HCT116 (cell line): ENCODE measurements around the gene CSF1R. TPM values are rescaled to one million over a fixed set of nuclear protein-coding genes. Genes with fewer than 3 reads are reported as not detected.

Experiments used
- ATAC-seq: fragments of 200-7000 bp; cut with Tn5 transposase; 2 replicates; pipeline ENCODE4 v1.9.1; 2020; ENCODE audit warnings: mild to moderate bottlenecking, moderate library complexity
- BruUV-seq: library from RNA; stranded (reverse); fragments of 400-500 nt; replicated peaks from 2 replicates; lab custom pipeline; 2021; lab: Mats Ljungman, UMichigan
- CTCF ChIA-PET: fragments of 300-600 bp; sonication (Branson Sonifier 250); formaldehyde crosslinking; loops from one replicate; lab custom pipeline; 2021; ENCODE audit warnings: antibody characterized with exemption; lab: Charles Lee
- POLR2A ChIA-PET: fragments of 300-600, 350-600 bp; sonication (Branson Sonifier 250); formaldehyde crosslinking; loops from one replicate; lab custom pipeline; 2021; ENCODE audit warnings: antibody characterized with exemption; lab: Charles Lee
- RAD21 ChIA-PET, 2 experiments: fragments of 300-600 bp; sonication (Branson Sonifier 250); formaldehyde crosslinking; loops; one replicate each; lab custom pipeline; 2023; ENCODE audit warnings: low total read pairs in 2 of 2; ENCODE audit not compliant: uncharacterized antibody in 2 of 2, unreplicated experiment in 2 of 2, low non-redundant PET in 1 of 2; lab: Charles Lee
- DNase-seq: peaks from one replicate; pipeline ENCODE4 v3.0.0-alpha.2; 2010; ENCODE audit warnings: low read depth, low spot score
- H2AFZ ChIP-seq: fragments of 200-600 bp; shearing (Covaris generic), sonication (generic); 2 replicates; pipeline ENCODE4 v1.6.1; 2017; ENCODE audit warnings: low read depth, mixed run types, mixed read lengths, antibody characterized with exemption, low read length; ENCODE audit not compliant: poor library complexity, severe bottlenecking
- H3K27ac ChIP-seq: 2 replicates; pipeline ENCODE4 v1.5.1; 2012; ENCODE audit warnings: low read depth, low read length
- H3K27me3 ChIP-seq: fragments of 200-600 bp; sonication (generic); 2 replicates; pipeline ENCODE4 v1.6.1; 2016; ENCODE audit warnings: mixed run types, low read length, mixed read lengths; ENCODE audit not compliant: insufficient read depth
- H3K36me3 ChIP-seq, 2 experiments: fragments of 200-500 bp in 1 of 2; fragments of 200-600 bp in 1 of 2; sonication (Bioruptor generic) in 1 of 2; sonication (generic) in 1 of 2; 2 replicates each; pipeline versions ENCODE4 v1.5.1 to v1.6.1; 2014 to 2016; ENCODE audit warnings: low read length in 2 of 2, inconsistent platforms in 1 of 2, mixed read lengths in 1 of 2, mixed run types in 1 of 2; ENCODE audit not compliant: insufficient read depth in 2 of 2, control insufficient read depth in 1 of 2
- H3K4me1 ChIP-seq, 2 experiments: fragments of 200-600 bp in 1 of 2; sonication (generic) in 1 of 2; 2 replicates each; pipeline versions ENCODE4 v1.5.1 to v1.6.1; 2012 to 2017; ENCODE audit warnings: low read length in 2 of 2, inconsistent platforms in 1 of 2, mild to moderate bottlenecking in 1 of 2, mixed read lengths in 1 of 2, mixed run types in 1 of 2, moderate library complexity in 1 of 2; ENCODE audit not compliant: insufficient read depth in 2 of 2, control insufficient read depth in 1 of 2
- H3K4me2 ChIP-seq: fragments of 200-600 bp; sonication (generic); 2 replicates; pipeline ENCODE4 v1.6.1; 2017; ENCODE audit warnings: mixed run types, low read length, mixed read lengths
- H3K4me3 ChIP-seq, 2 experiments: fragments of 200-600 bp in 1 of 2; sonication (generic) in 1 of 2; replicated peaks in 1 of 2; 2 replicates each; pipeline ENCODE4 v1.5.1; 2011 to 2016; ENCODE audit warnings: low read length in 2 of 2, control low read depth in 1 of 2, low read depth in 1 of 2, mild to moderate bottlenecking in 1 of 2, mixed read lengths in 1 of 2, mixed run types in 1 of 2
- H3K79me2 ChIP-seq: fragments of 200-600 bp; sonication (generic); 2 replicates; pipeline ENCODE4 v1.6.1; 2017; ENCODE audit warnings: mild to moderate bottlenecking, mixed run types, low read length, moderate library complexity, mixed read lengths; ENCODE audit not compliant: insufficient read depth
- H3K9ac ChIP-seq: fragments of 200-600 bp; sonication (generic); 2 replicates; pipeline ENCODE4 v1.6.1; 2016; ENCODE audit warnings: low read length, mixed read lengths
- H3K9me2 ChIP-seq: fragments of 200-600 bp; sonication (generic), shearing (Covaris generic); 2 replicates; pipeline ENCODE4 v1.6.1; 2017; ENCODE audit warnings: mixed run types, mild to moderate bottlenecking, moderate library complexity; ENCODE audit not compliant: insufficient read depth
- H3K9me3 ChIP-seq, 2 experiments: fragments of 200-500 bp in 1 of 2; fragments of 200-600 bp in 1 of 2; sonication (Bioruptor generic) in 1 of 2; sonication (generic) in 1 of 2; 2 replicates each; pipeline ENCODE4 v1.6.1; 2014 to 2017; ENCODE audit warnings: low read length in 2 of 2, mixed read lengths in 2 of 2, inconsistent platforms in 1 of 2, low read depth in 1 of 2, mild to moderate bottlenecking in 1 of 2, mixed run types in 1 of 2, moderate library complexity in 1 of 2; ENCODE audit not compliant: control insufficient read depth in 1 of 2, insufficient read depth in 1 of 2
- H4K20me1 ChIP-seq: fragments of 200-600 bp; sonication (generic), shearing (Covaris generic); 2 replicates; pipeline ENCODE4 v1.6.1; 2017; ENCODE audit warnings: mixed run types, mild to moderate bottlenecking, moderate library complexity; ENCODE audit not compliant: insufficient read depth
- CBX3 ChIP-seq: IDR thresholded peaks from 2 replicates; pipeline ENCODE4 v1.6.1; 2012; ENCODE audit warnings: low read depth
- CEBPB ChIP-seq: IDR thresholded peaks from 2 replicates; pipeline ENCODE4 v1.6.1; 2012; ENCODE audit warnings: low read depth
- EGR1 ChIP-seq: IDR thresholded peaks from 2 replicates; pipeline ENCODE4 v1.6.1; 2012; ENCODE audit warnings: low read depth
- ELF1 ChIP-seq: IDR thresholded peaks from 2 replicates; pipeline ENCODE4 v1.6.1; 2012; ENCODE audit warnings: low read depth, borderline replicate concordance
- EZH2 ChIP-seq: fragments of 200-600 bp; sonication (generic); IDR thresholded peaks from 2 replicates; pipeline ENCODE4 v1.6.1; 2017; ENCODE audit warnings: antibody characterized with exemption, mixed run types
- EZH2phosphoT487 ChIP-seq: fragments of 200-600 bp; IDR thresholded peaks from 2 replicates; pipeline ENCODE4 v1.6.1; 2018; ENCODE audit warnings: antibody characterized with exemption, borderline replicate concordance
- FOSL1 ChIP-seq: IDR thresholded peaks from 2 replicates; pipeline ENCODE4 v1.6.1; 2012; ENCODE audit warnings: low read depth
- JUND ChIP-seq: IDR thresholded peaks from 2 replicates; pipeline ENCODE4 v1.6.1; 2012
- MAX ChIP-seq: IDR thresholded peaks from 2 replicates; pipeline ENCODE4 v1.6.1; 2012
- POLR2A ChIP-seq: IDR thresholded peaks from 2 replicates; pipeline ENCODE4 v1.7.0; 2011; ENCODE audit warnings: borderline replicate concordance; ENCODE audit not compliant: insufficient read depth, insufficient read length; ENCODE audit errors: extremely low read depth
- POLR2AphosphoS5 ChIP-seq: IDR thresholded peaks from 2 replicates; pipeline ENCODE4 v1.6.1; 2011; ENCODE audit warnings: mild to moderate bottlenecking, low read depth, low read length, moderate library complexity
- RAD21 ChIP-seq: IDR thresholded peaks from 2 replicates; pipeline ENCODE4 v1.6.1; 2012; ENCODE audit warnings: low read depth, mild to moderate bottlenecking
- SIN3A ChIP-seq: IDR thresholded peaks from 2 replicates; pipeline ENCODE4 v1.6.1; 2012; ENCODE audit warnings: low read depth
- SP1 ChIP-seq: IDR thresholded peaks from 2 replicates; pipeline ENCODE4 v1.6.1; 2012; ENCODE audit warnings: low read depth
- SRF ChIP-seq: IDR thresholded peaks from 2 replicates; pipeline ENCODE4 v1.6.1; 2012; ENCODE audit warnings: low read depth
- YY1 ChIP-seq: IDR thresholded peaks from 2 replicates; pipeline ENCODE4 v1.6.1; 2011; ENCODE audit warnings: low read length, low read depth, moderate library complexity, mild to moderate bottlenecking; ENCODE audit not compliant: insufficient replicate concordance; ENCODE audit errors: extremely low read depth
- ZBTB33 ChIP-seq: IDR thresholded peaks from 2 replicates; pipeline ENCODE4 v1.6.1; 2011; ENCODE audit warnings: mild to moderate bottlenecking, low read length, moderate library complexity; ENCODE audit not compliant: insufficient replicate concordance; ENCODE audit errors: extremely low read depth
- ZFX ChIP-seq: fragments of 450-650 bp; IDR thresholded peaks from 2 replicates; pipeline ENCODE4 v1.6.1; 2017
- intact Hi-C: fragments of 100-400 bp; cut with micrococcal nuclease; formaldehyde crosslinking; loops from 2 replicates; pipeline ENCODE4 v1.10.0; 2022
- total RNA-seq: library from RNA; stranded (reverse); gene quantifications from one replicate; pipeline ENCODE4 v1.2.1, GENCODE V29; 2021; ENCODE audit not compliant: unreplicated experiment
- TF ChIP-seq, protein P1 (sequence below): IDR thresholded peaks from 2 replicates; pipeline ENCODE4 v1.6.1; 2012; ENCODE audit warnings: low read depth
- TF ChIP-seq, protein P2 (sequence below), 3 experiments: fragments of 200-600 bp in 1 of 3; sonication (generic) in 1 of 3; IDR thresholded peaks in 2 of 3; conservative IDR thresholded peaks in 1 of 3; 2 replicates each; pipeline ENCODE4 v1.5.1; 2012 to 2017; ENCODE audit warnings: low read depth in 2 of 3, low read length in 2 of 3, antibody characterized with exemption in 1 of 3, borderline replicate concordance in 1 of 3, control low read depth in 1 of 3, mild to moderate bottlenecking in 1 of 3, mixed read lengths in 1 of 3, mixed run types in 1 of 3, moderate library complexity in 1 of 3; ENCODE audit not compliant: insufficient read depth in 1 of 3

The CSF1R gene
- total RNA-seq, 1 experiment from 2014 or later, result 0.17 TPM

DNA sequence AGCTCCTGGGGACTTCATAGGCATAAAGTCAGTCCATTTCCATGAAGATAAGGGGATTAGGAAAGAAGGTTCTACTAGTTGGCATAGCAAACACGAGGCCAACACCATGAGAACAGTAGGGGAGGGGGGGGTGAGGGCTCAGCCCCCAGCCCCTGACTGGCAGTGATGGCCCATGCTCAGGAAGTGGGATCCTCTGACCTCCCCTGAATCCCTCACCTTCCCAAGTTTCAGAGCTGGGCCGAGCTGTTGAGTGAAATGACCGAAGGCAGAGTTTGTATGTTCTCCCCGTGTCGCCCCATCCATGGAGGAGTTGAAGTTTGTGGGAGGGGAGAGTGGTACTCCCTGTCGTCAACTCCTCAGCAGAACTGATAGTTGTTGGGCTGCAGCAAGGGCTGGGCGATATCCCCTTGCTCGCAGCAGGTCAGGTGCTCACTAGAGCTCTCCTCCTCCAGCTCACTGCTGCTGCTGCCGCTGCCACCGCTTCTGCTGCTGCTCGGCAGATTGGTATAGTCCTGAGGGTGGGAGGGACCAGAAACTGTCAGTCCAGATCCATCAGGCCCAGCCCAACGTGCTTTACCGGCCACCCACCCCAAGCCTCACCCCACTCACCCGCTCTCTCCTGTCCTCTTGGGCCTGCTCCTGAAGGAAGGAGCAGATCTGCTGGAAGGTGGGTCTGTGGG is 32.5 kb downstream of the CSF1R start:
- peaks cover 26 to 32% of the 10 kb centered on the region in 2 experiments; a peak in 3 of 4 replicates for H3K36me3 ChIP-seq

More for the DNA sequence above, 32.5 kb downstream of the CSF1R start:
- H2AFZ ChIP-seq, result no peak overlapping the region
- no peak for TF ChIP-seq EZH2phosphoT487
- TF ChIP-seq, protein P1, sequence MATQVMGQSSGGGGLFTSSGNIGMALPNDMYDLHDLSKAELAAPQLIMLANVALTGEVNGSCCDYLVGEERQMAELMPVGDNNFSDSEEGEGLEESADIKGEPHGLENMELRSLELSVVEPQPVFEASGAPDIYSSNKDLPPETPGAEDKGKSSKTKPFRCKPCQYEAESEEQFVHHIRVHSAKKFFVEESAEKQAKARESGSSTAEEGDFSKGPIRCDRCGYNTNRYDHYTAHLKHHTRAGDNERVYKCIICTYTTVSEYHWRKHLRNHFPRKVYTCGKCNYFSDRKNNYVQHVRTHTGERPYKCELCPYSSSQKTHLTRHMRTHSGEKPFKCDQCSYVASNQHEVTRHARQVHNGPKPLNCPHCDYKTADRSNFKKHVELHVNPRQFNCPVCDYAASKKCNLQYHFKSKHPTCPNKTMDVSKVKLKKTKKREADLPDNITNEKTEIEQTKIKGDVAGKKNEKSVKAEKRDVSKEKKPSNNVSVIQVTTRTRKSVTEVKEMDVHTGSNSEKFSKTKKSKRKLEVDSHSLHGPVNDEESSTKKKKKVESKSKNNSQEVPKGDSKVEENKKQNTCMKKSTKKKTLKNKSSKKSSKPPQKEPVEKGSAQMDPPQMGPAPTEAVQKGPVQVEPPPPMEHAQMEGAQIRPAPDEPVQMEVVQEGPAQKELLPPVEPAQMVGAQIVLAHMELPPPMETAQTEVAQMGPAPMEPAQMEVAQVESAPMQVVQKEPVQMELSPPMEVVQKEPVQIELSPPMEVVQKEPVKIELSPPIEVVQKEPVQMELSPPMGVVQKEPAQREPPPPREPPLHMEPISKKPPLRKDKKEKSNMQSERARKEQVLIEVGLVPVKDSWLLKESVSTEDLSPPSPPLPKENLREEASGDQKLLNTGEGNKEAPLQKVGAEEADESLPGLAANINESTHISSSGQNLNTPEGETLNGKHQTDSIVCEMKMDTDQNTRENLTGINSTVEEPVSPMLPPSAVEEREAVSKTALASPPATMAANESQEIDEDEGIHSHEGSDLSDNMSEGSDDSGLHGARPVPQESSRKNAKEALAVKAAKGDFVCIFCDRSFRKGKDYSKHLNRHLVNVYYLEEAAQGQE, result no peak
- no peak for TF ChIP-seq YY1
- no peak for TF ChIP-seq CEBPB
- no peak for TF ChIP-seq POLR2AphosphoS5
- no peak for TF ChIP-seq RAD21
- no peak for TF ChIP-seq CBX3
- TF ChIP-seq EGR1, result no peak
- TF ChIP-seq FOSL1, result no peak
- TF ChIP-seq, protein P2, sequence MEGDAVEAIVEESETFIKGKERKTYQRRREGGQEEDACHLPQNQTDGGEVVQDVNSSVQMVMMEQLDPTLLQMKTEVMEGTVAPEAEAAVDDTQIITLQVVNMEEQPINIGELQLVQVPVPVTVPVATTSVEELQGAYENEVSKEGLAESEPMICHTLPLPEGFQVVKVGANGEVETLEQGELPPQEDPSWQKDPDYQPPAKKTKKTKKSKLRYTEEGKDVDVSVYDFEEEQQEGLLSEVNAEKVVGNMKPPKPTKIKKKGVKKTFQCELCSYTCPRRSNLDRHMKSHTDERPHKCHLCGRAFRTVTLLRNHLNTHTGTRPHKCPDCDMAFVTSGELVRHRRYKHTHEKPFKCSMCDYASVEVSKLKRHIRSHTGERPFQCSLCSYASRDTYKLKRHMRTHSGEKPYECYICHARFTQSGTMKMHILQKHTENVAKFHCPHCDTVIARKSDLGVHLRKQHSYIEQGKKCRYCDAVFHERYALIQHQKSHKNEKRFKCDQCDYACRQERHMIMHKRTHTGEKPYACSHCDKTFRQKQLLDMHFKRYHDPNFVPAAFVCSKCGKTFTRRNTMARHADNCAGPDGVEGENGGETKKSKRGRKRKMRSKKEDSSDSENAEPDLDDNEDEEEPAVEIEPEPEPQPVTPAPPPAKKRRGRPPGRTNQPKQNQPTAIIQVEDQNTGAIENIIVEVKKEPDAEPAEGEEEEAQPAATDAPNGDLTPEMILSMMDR (IDR thresholded peaks at IDR 0.05 in 2 of 3, conservative IDR thresholded peaks at IDR 0.05 in 1 of 3; ENCODE audit: borderline replicate concordance in 1 of 3, insufficient read depth in 1 of 3, low read depth in 2 of 3, low read length in 2 of 3), result no peak
- no peak for TF ChIP-seq EZH2
- no peak for TF ChIP-seq SIN3A
- TF ChIP-seq SRF, result no peak
- TF ChIP-seq JUND, result no peak
- no peak for TF ChIP-seq ZFX
- TF ChIP-seq ZBTB33, result no peak
- no peak for TF ChIP-seq MAX
- TF ChIP-seq POLR2A, result no peak
- no peak for TF ChIP-seq ELF1
- TF ChIP-seq SP1, result no peak
- H3K79me2 ChIP-seq, result no peaks in the 10 kb centered on the region
- H3K9ac ChIP-seq, result no peak overlapping the region
- H3K27me3 ChIP-seq, result no peaks in the 10 kb centered on the region
- no TSS peak for BruUV-seq
- intact Hi-C loops, result no loop called here
- POLR2A ChIA-PET, result no interaction called here
- peaks cover 0 to 40% of the 10 kb centered on the region in 2 experiments; a peak in 2 of 4 replicates for H3K4me1 ChIP-seq
- no peaks in the 10 kb centered on the region for H4K20me1 ChIP-seq
- CTCF ChIA-PET, result no interaction called here
- ATAC-seq (no peak), DNase-seq (no peak)
- RAD21 ChIA-PET, result no interaction called here
- H3K9me3 ChIP-seq, result no peaks in the 10 kb centered on the region
- H3K9me2 ChIP-seq, result no peaks in the 10 kb centered on the region
- H3K4me3 ChIP-seq, result no peak overlapping the region
- H3K4me2 ChIP-seq, result no peak overlapping the region
- no peak overlapping the region for H3K27ac ChIP-seq
